Osteocyte (in vitro differentiated cells): ENCODE measurements around the gene CRYGS. TPM values are rescaled to one million over a fixed set of nuclear protein-coding genes. Genes with fewer than 3 reads are reported as not detected.

Experiments used
- DNase-seq: peaks from one replicate; pipeline ENCODE4 v3.0.0; 2021; ENCODE audit warnings: mixed read lengths; ENCODE audit not compliant: unreplicated experiment; ENCODE audit errors: extremely low spot score
- H3K27ac Mint-ChIP-seq: one replicate; pipeline ENCODE4 v1.8.0; 2021; ENCODE audit warnings: mild to moderate bottlenecking, mixed read lengths; ENCODE audit not compliant: unreplicated experiment
- H3K27me3 Mint-ChIP-seq: one replicate; pipeline ENCODE4 v1.8.0; 2021; ENCODE audit warnings: mixed read lengths; ENCODE audit not compliant: unreplicated experiment
- H3K36me3 Mint-ChIP-seq: one replicate; pipeline ENCODE4 v1.8.0; 2021; ENCODE audit warnings: mixed read lengths; ENCODE audit not compliant: unreplicated experiment
- H3K4me1 Mint-ChIP-seq: one replicate; pipeline ENCODE4 v1.8.0; 2021; ENCODE audit warnings: mixed read lengths; ENCODE audit not compliant: unreplicated experiment
- H3K4me3 Mint-ChIP-seq: one replicate; pipeline ENCODE4 v1.8.0; 2021; ENCODE audit warnings: mild to moderate bottlenecking, moderate library complexity, mixed read lengths; ENCODE audit not compliant: unreplicated experiment
- H3K9me3 Mint-ChIP-seq: one replicate; pipeline ENCODE4 v1.8.0; 2021; ENCODE audit warnings: mixed read lengths; ENCODE audit not compliant: unreplicated experiment
- CTCF ChIP-seq: fragments of 200-600 bp; sonication (generic); IDR thresholded peaks from 2 replicates; pipeline ENCODE4 v1.5.0; 2021; ENCODE audit warnings: antibody characterized with exemption, mild to moderate bottlenecking, moderate library complexity
- long read RNA-seq: library from polyadenylated mRNA; unstranded; transcript quantifications from one replicate; pipeline ENCODE4 v2.0.0, GENCODE V29; 2021
- total RNA-seq: library from RNA; stranded (reverse); gene quantifications from 2 replicates; pipeline ENCODE4 v1.2.1, GENCODE V29; 2021

CRYGS gene
- 3.9 and 4.9 TPM in 2 replicates for total RNA-seq
- long read RNA-seq, partial matches to known transcripts, result 0 of 2 reads
- long read RNA-seq, other reads (novel, unspliced or antisense), result 1 of 2 reads

- no peak for DNase-seq
- H3K4me3 Mint-ChIP-seq, result no peak within 1 kb of the TSS
- H3K27ac Mint-ChIP-seq, result no peak within 1 kb of the TSS
- H3K36me3 Mint-ChIP-seq, result peaks cover 15% of the 10 kb centered on the region
- peaks cover 3% of the 10 kb centered on the region for H3K4me1 Mint-ChIP-seq
- no peaks in the 10 kb centered on the region for H3K9me3 Mint-ChIP-seq
- no peaks in the 10 kb centered on the region for H3K27me3 Mint-ChIP-seq
- no peak for TF ChIP-seq CTCF
Measured at GRCh38 chr3:186544281-186544680, at the start of gene CRYGS. Gene CRYGS (minus strand): TSS chr3:186544380. CDS start chr3:186544326, 54 bp downstream.

GRCh38 chr3:186593862-186594261, 49.7 kb upstream of the CRYGS start:
- Mint-ChIP-seq H3K27ac (no peak overlapping the region), H3K9me3 (no peaks in the 10 kb centered on the region), H3K27me3 (no peaks in the 10 kb centered on the region), H3K4me1 (no peaks in the 10 kb centered on the region), H3K36me3 (no peaks in the 10 kb centered on the region), H3K4me3 (no peak overlapping the region)
- TF ChIP-seq CTCF, result no peak
- DNase-seq, result no peak

- Mint-ChIP-seq H3K9me3 (no peaks in the 10 kb centered on the region), H3K36me3 (no peaks in the 10 kb centered on the region), H3K4me3 (no peak overlapping the region), H3K27ac (no peak overlapping the region), H3K27me3 (no peaks in the 10 kb centered on the region), H3K4me1 (no peaks in the 10 kb centered on the region)
- no peak for DNase-seq
- no peak for TF ChIP-seq CTCF
Measured at GRCh38 chr3:186592682-186593081, 48.5 kb upstream of the CRYGS start.

- no peak overlapping the region for H3K4me3 Mint-ChIP-seq
- no peak overlapping the region for H3K27ac Mint-ChIP-seq
- no peaks in the 10 kb centered on the region for H3K4me1 Mint-ChIP-seq
- no peaks in the 10 kb centered on the region for H3K27me3 Mint-ChIP-seq
- no peak for DNase-seq
- TF ChIP-seq CTCF, result no peak
- peaks cover 4% of the 10 kb centered on the region for H3K36me3 Mint-ChIP-seq
- no peaks in the 10 kb centered on the region for H3K9me3 Mint-ChIP-seq
Measured at GRCh38 chr3:186590580-186591295, 46.6 kb upstream of the CRYGS start.

- Mint-ChIP-seq H3K9me3 (no peaks in the 10 kb centered on the region), H3K4me1 (no peaks in the 10 kb centered on the region), H3K4me3 (no peak overlapping the region), H3K36me3 (peaks cover 9% of the 10 kb centered on the region), H3K27ac (no peak overlapping the region), H3K27me3 (no peaks in the 10 kb centered on the region)
- TF ChIP-seq CTCF, result no peak
- no peak for DNase-seq
Measured at GRCh38 chr3:186589856-186590579, 45.8 kb upstream of the CRYGS start.
